GM12872 (cell line): ENCODE measurements around the gene CLEC7A.

Experiments used
- CTCF ChIP-seq: IDR thresholded peaks from 3 replicates; pipeline ENCODE4 v1.5.1; 2011; ENCODE audit warnings: low read depth, mild to moderate bottlenecking, low read length, moderate library complexity; ENCODE audit not compliant: insufficient read depth

Gene CLEC7A

GRCh38 chr12:10136637-10137205, 6.7 kb upstream of the CLEC7A start:
- no peak for TF ChIP-seq CTCF

- no peak for TF ChIP-seq CTCF
Observed at GRCh38 chr12:10135126-10135525, 5.1 kb upstream of the CLEC7A start.

- TF ChIP-seq CTCF, result no peak
Observed at GRCh38 chr12:10132850-10133370, 2.9 kb upstream of the CLEC7A start.

- no peak for TF ChIP-seq CTCF
Observed at GRCh38 chr12:10131111-10131690, 1.2 kb upstream of the CLEC7A start.

- no peak for TF ChIP-seq CTCF
Observed at GRCh38 chr12:10128687-10129086, 1.3 kb downstream of the CLEC7A start.

GRCh38 chr12:10126413-10126812, 3.6 kb downstream of the CLEC7A start:
- TF ChIP-seq CTCF, result no peak

GRCh38 chr12:10122689-10123088, 7.3 kb downstream of the CLEC7A start:
- TF ChIP-seq CTCF, result no peak
